GM12878 (cell line): ENCODE data around the gene MYLIP. TPM values are rescaled to one million over a fixed set of nuclear protein-coding genes. Genes with fewer than 3 reads are reported as not detected.

Experiments
- CHD1 ChIP-seq: IDR thresholded peaks from 2 replicates; pipeline ENCODE4 v1.6.1; 2012; ENCODE audit warnings: low read depth, low read length, improper control_type of control experiment
- CHD2 ChIP-seq: IDR thresholded peaks from 2 replicates; pipeline ENCODE4 v1.6.1; 2011; ENCODE audit warnings: low read depth, low read length, improper control_type of control experiment, borderline replicate concordance
- EGR1 ChIP-seq, 2 experiments: IDR thresholded peaks; 1 replicate in 1 of 2; 2 replicates in 1 of 2; pipeline ENCODE4 v1.6.1; 2011 to 2012; ENCODE audit warnings: low read depth in 2 of 2, low read length in 2 of 2, borderline replicate concordance in 1 of 2, mild to moderate bottlenecking in 1 of 2, moderate library complexity in 1 of 2
- FOXM1 ChIP-seq: IDR thresholded peaks from 2 replicates; pipeline ENCODE4 v1.6.1; 2012; ENCODE audit warnings: low read depth, mild to moderate bottlenecking, inconsistent platforms, low read length, moderate library complexity
- GATAD2B ChIP-seq: fragments of 450-650 bp; conservative IDR thresholded peaks from 2 replicates; pipeline ENCODE4 v1.6.1; 2017; ENCODE audit warnings: low read depth, mild to moderate bottlenecking, moderate library complexity
- HDAC2 ChIP-seq: fragments of 200-600 bp; sonication (generic); IDR thresholded peaks from 2 replicates; pipeline ENCODE4 v1.6.1; 2017
- IKZF2 ChIP-seq, 2 experiments: fragments of 450-650 bp; IDR thresholded peaks; 2 replicates each; pipeline ENCODE4 v1.6.1; 2017; ENCODE audit warnings: mild to moderate bottlenecking in 2 of 2, moderate library complexity in 2 of 2
- KLF5 ChIP-seq: fragments of 450-650 bp; IDR thresholded peaks from 2 replicates; pipeline ENCODE4 v1.6.1; 2014; ENCODE audit warnings: mild to moderate bottlenecking; ENCODE audit not compliant: partially characterized antibody
- LARP7 ChIP-seq: fragments of 450-650 bp; IDR thresholded peaks from 2 replicates; pipeline ENCODE4 v1.6.1; 2017; ENCODE audit warnings: mild to moderate bottlenecking
- MEF2A ChIP-seq: IDR thresholded peaks from 2 replicates; pipeline ENCODE4 v1.6.1; 2011; ENCODE audit warnings: low read depth, mild to moderate bottlenecking, low read length, moderate library complexity; ENCODE audit not compliant: insufficient read depth
- MXI1 ChIP-seq: fragments of 150-350 bp; IDR thresholded peaks from 2 replicates; pipeline ENCODE4 v1.6.1; 2011; ENCODE audit warnings: low read depth, mild to moderate bottlenecking, inconsistent platforms, low read length, improper control_type of control experiment
- NR2C2 ChIP-seq: IDR thresholded peaks from 2 replicates; pipeline ENCODE4 v1.6.1; 2011; ENCODE audit warnings: borderline replicate concordance, low read depth; ENCODE audit not compliant: control insufficient read depth, insufficient read length
- PBX3 ChIP-seq: IDR thresholded peaks from 2 replicates; pipeline ENCODE4 v1.6.1; 2011; ENCODE audit warnings: mild to moderate bottlenecking, low read depth, low read length, moderate library complexity; ENCODE audit not compliant: insufficient replicate concordance
- PML ChIP-seq: IDR thresholded peaks from 2 replicates; pipeline ENCODE4 v1.6.1; 2012; ENCODE audit warnings: low read length, inconsistent platforms
- RBBP5 ChIP-seq: fragments of 200-600 bp; sonication (generic); conservative IDR thresholded peaks from 2 replicates; pipeline ENCODE4 v1.6.1; 2016
- RCOR1 ChIP-seq: conservative IDR thresholded peaks from 2 replicates; pipeline ENCODE4 v1.6.1; 2012; ENCODE audit warnings: low read depth, low read length, improper control_type of control experiment
- RELA ChIP-seq: fragments of 450-650 bp; IDR thresholded peaks from 2 replicates; pipeline ENCODE4 v1.8.0; 2014; ENCODE audit warnings: borderline replicate concordance; ENCODE audit not compliant: partially characterized antibody
- RELB ChIP-seq: fragments of 450-650 bp; IDR thresholded peaks from 2 replicates; pipeline ENCODE4 v1.6.1; 2017; ENCODE audit warnings: low read depth, mild to moderate bottlenecking, moderate library complexity
- SMAD1 ChIP-seq: fragments of 450-650 bp; IDR thresholded peaks from 2 replicates; pipeline ENCODE4 v1.6.1; 2018; ENCODE audit warnings: mild to moderate bottlenecking, low read depth; ENCODE audit not compliant: partially characterized antibody
- SREBF2 ChIP-seq: IDR thresholded peaks from 2 replicates; pipeline ENCODE4 v1.6.1; 2012; ENCODE audit warnings: mild to moderate bottlenecking, low read length
- TCF3 ChIP-seq: IDR thresholded peaks from 2 replicates; pipeline ENCODE4 v1.6.1; 2012; ENCODE audit warnings: low read depth, mild to moderate bottlenecking, low read length, borderline replicate concordance; ENCODE audit not compliant: insufficient read depth
- WRNIP1 ChIP-seq: IDR thresholded peaks from 2 replicates; pipeline ENCODE4 v1.6.1; 2011; ENCODE audit warnings: low read depth, low read length, improper control_type of control experiment, borderline replicate concordance
- ZBTB4 ChIP-seq: fragments of 450-650 bp; formaldehyde crosslinking; IDR thresholded peaks from 2 replicates; pipeline ENCODE4 v1.4.0; 2022; ENCODE audit warnings: mild to moderate bottlenecking, moderate library complexity
- polyA plus RNA-seq, 11 experiments: library from polyadenylated mRNA; depleted of rRNA in 4 of 11; unstranded in 6 of 11; stranded (reverse) in 5 of 11; fragments of >200 nt; fragmentation: Nextera tagmentation in 4 of 11; fragmentation: Illumina TruSeq in 1 of 11; extraction: Ambion mirVana in 4 of 11; extraction: Trizol in 1 of 11; gene quantifications; 1 replicate in 1 of 11; 2 replicates in 10 of 11; pipeline versions ENCODE4 v1.2.1 to v1.2.3, GENCODE V29; 2011 to 2016; ENCODE audit warnings: inconsistent platforms in 2 of 11, missing spikeins in 2 of 11, low read depth in 1 of 11
- total RNA-seq, 4 experiments: library from RNA; depleted of rRNA in 3 of 4; stranded (reverse); fragments of >200 nt in 3 of 4; fragmentation: Illumina TruSeq in 1 of 4; extraction: Trizol in 1 of 4; gene quantifications; 2 replicates each; pipeline versions ENCODE4 v1.2.1 to v1.2.3, GENCODE V29; 2013 to 2021
- TF ChIP-seq, protein P1 (sequence below): fragments of 450-650 bp; IDR thresholded peaks from 2 replicates; pipeline ENCODE4 v1.6.1; 2018; ENCODE audit warnings: mild to moderate bottlenecking, low read depth, moderate library complexity; ENCODE audit not compliant: partially characterized antibody

The MYLIP gene
- total and polyA plus RNA-seq, 10 of the 15 experiments (the other 5 are each of a cell fraction or from before 2014, with no cell fraction given) = 5.3 to 123 (median 12.5) TPM

DNA sequence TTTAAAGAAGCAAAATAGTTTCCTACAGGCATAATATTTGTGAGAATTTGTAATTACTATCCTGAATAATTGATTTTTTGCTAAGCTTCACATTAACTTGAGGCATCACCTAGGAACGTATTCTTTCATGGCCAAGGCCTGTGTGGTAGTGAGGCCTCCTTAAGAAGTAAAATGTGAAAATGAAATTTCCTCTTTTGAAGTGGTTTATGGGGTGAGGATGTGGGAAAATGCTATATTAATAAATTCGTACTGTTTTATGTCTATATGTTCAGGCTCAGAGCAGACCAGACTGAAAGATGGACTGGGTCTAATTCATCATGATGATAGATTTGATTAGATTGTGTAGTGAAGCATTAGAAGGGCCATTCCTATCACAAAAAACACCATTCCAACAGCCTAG, 33.1 kb downstream of the MYLIP start (continued):
- TF ChIP-seq ZBTB4 (CRISPR knock-in tag) (no peak), CHD1 (no peak), GATAD2B (no peak), KLF5 (no peak), NR2C2 (no peak), LARP7 (no peak), EGR1 (IDR thresholded peaks at IDR 0.05; ENCODE audit: borderline replicate concordance in 1 of 2, low read depth in 2 of 2, low read length in 2 of 2) (no peak), RBBP5 (no peak), RELA (no peak), FOXM1 (no peak), PML (no peak), MEF2A (no peak), CHD2 (no peak), RELB (no peak), HDAC2 (no peak), MXI1 (no peak), SREBF2 (no peak), PBX3 (no peak), TCF3 (no peak), WRNIP1 (no peak), SMAD1 (no peak), IKZF2 (IDR thresholded peaks at IDR 0.05) (peak; percentile 42 to 58; a peak in 2 of 4 replicates), RCOR1 (no peak)
- TF ChIP-seq, protein P1, sequence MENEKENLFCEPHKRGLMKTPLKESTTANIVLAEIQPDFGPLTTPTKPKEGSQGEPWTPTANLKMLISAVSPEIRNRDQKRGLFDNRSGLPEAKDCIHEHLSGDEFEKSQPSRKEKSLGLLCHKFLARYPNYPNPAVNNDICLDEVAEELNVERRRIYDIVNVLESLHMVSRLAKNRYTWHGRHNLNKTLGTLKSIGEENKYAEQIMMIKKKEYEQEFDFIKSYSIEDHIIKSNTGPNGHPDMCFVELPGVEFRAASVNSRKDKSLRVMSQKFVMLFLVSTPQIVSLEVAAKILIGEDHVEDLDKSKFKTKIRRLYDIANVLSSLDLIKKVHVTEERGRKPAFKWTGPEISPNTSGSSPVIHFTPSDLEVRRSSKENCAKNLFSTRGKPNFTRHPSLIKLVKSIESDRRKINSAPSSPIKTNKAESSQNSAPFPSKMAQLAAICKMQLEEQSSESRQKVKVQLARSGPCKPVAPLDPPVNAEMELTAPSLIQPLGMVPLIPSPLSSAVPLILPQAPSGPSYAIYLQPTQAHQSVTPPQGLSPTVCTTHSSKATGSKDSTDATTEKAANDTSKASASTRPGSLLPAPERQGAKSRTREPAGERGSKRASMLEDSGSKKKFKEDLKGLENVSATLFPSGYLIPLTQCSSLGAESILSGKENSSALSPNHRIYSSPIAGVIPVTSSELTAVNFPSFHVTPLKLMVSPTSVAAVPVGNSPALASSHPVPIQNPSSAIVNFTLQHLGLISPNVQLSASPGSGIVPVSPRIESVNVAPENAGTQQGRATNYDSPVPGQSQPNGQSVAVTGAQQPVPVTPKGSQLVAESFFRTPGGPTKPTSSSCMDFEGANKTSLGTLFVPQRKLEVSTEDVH = no peak
